Peyer's patch (tissue), 4 donors: ENCODE data around the gene MTMR1.

Experiments used
- POLR2A ChIP-seq, 2 donors: fragments of 450-650 bp; IDR thresholded peaks; one replicate each; pipeline ENCODE4 v1.5.1; 2017; ENCODE audit warnings: antibody characterized with exemption in 2 of 2, mild to moderate bottlenecking in 2 of 2, moderate library complexity in 2 of 2
- TF ChIP-seq, protein P1 (sequence below), 6 experiments: fragments of 450-650 bp in 4 of 6; fragments of 200-600 bp in 2 of 6; sonication (generic) in 1 of 6; IDR thresholded peaks; one replicate each; pipeline ENCODE4 v1.5.1; 2017 to 2019; ENCODE audit warnings: antibody characterized with exemption in 6 of 6, mild to moderate bottlenecking in 3 of 6, moderate library complexity in 1 of 6

DNA sequence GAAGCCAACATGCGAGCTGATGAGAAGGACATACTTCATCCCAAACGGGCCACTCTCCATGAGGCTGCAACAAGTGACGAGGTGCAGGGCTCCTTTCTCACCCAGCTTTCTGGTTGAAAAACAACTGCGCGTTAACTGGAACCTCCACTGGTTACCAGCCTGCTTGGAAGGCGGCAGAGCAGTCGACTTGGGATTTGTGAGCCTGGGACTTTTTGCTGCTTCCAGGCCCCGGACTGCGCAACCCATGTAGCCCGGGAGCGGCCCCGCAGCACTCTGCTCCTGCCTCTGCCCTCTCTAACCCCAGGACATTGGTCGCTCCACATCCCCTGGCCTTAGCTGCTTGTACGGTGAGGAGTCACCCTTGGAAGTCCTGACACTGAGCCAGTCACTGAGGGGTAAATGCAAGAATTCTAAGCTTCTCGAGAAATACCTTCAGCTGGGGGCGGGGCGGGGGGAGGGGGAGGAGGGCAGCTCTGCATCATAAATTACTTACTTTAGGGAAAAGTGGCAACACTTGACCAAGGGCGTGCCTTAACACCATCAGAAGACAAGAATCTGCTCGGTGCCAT is 72.7 kb downstream of the MTMR1 start:
- TF ChIP-seq, protein P1, sequence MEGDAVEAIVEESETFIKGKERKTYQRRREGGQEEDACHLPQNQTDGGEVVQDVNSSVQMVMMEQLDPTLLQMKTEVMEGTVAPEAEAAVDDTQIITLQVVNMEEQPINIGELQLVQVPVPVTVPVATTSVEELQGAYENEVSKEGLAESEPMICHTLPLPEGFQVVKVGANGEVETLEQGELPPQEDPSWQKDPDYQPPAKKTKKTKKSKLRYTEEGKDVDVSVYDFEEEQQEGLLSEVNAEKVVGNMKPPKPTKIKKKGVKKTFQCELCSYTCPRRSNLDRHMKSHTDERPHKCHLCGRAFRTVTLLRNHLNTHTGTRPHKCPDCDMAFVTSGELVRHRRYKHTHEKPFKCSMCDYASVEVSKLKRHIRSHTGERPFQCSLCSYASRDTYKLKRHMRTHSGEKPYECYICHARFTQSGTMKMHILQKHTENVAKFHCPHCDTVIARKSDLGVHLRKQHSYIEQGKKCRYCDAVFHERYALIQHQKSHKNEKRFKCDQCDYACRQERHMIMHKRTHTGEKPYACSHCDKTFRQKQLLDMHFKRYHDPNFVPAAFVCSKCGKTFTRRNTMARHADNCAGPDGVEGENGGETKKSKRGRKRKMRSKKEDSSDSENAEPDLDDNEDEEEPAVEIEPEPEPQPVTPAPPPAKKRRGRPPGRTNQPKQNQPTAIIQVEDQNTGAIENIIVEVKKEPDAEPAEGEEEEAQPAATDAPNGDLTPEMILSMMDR (IDR thresholded peaks at IDR 0.05), result no peak
- TF ChIP-seq POLR2A (IDR thresholded peaks at IDR 0.05), result no peak
